LNCaP clone FGC (cell line): ENCODE results near the gene ARHGAP10.

Experiments
- DNase-seq: peaks from one replicate; pipeline ENCODE4 v3.0.0-alpha.2; 2011; ENCODE audit warnings: low read depth
- H3K4me3 ChIP-seq: 2 replicates; pipeline ENCODE4 v1.5.1; 2011; ENCODE audit warnings: mild to moderate bottlenecking, low read depth, low read length, control low read depth
- CTCF ChIP-seq: IDR thresholded peaks from 2 replicates; pipeline ENCODE4 v1.5.1; 2012; ENCODE audit warnings: mild to moderate bottlenecking; ENCODE audit not compliant: control insufficient read depth, insufficient read depth; ENCODE audit errors: extremely low read depth

The ARHGAP10 gene

GRCh38 chr4:147833741-147834140 is 101.9 kb downstream of the ARHGAP10 start:
- H3K4me3 ChIP-seq, result no peak overlapping the region
- DNase-seq, result no peak
- no peak for TF ChIP-seq CTCF

GRCh38 chr4:147834480-147834879 is 102.6 kb downstream of the ARHGAP10 start:
- no peak for DNase-seq
- TF ChIP-seq CTCF, result no peak
- no peak overlapping the region for H3K4me3 ChIP-seq

DNA sequence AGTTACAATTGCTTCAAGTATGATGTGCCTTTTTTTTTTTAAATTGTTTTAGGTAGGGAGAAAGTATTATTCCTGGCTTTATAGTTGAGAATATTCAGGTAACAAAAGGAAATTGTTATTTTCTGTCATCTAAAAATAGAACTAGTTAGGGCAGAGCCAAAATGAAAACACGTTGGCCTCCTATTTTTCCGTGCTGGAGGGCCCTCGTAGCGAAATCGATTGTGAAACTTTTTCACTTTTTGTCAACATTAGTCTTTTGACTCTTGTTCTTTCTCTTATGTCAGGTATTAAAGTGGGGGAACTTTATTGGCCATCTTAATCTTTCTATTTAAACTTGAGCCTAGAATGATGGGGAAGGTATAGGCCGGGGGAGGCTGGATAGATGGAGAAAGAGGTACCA is 104.9 kb downstream of the ARHGAP10 start:
- no peak for DNase-seq
- H3K4me3 ChIP-seq, result no peak overlapping the region
- TF ChIP-seq CTCF, result no peak

GRCh38 chr4:147837435-147837834 is 105.5 kb downstream of the ARHGAP10 start:
- TF ChIP-seq CTCF, result no peak
- no peak for DNase-seq

GRCh38 chr4:147837854-147838253 is 106.0 kb downstream of the ARHGAP10 start:
- TF ChIP-seq CTCF, result no peak
- H3K4me3 ChIP-seq, result no peak overlapping the region
- DNase-seq, result no peak

More at GRCh38 chr4:147837435-147837834, 105.5 kb downstream of the ARHGAP10 start:
- H3K4me3 ChIP-seq, result no peak overlapping the region

- no peak overlapping the region for H3K4me3 ChIP-seq
- DNase-seq, result no peak
- no peak for TF ChIP-seq CTCF
Measured at GRCh38 chr4:147839200-147839599, 107.3 kb downstream of the ARHGAP10 start.

DNA sequence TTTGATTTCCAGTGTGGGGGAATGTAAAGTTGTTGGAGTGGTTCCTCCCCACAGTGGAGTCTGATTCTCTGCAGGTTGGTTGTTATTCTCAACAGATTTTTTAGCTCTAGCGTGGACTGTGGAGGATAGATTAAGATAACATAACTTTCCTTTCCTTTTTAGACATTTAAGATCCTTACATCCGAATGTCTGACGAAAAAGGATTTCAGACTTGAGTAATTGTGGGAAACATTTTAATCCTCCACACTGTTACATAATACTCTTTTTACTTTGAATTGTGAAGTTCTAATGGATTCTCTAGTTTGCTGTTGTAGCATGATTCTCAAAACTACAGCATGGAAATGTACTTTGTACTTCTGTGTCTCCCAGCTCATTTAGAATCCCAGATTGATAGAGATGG is 107.8 kb downstream of the ARHGAP10 start:
- no peak for TF ChIP-seq CTCF
- no peak overlapping the region for H3K4me3 ChIP-seq
- DNase-seq, result no peak
